K562 (cell line): Measurements from ENCODE around the gene GRIN2D. TPM values are rescaled to one million over a fixed set of nuclear protein-coding genes. Genes with fewer than 3 reads are reported as not detected.

ENCODE experiments used
- CBX5 ChIP-seq: IDR thresholded peaks from 2 replicates; pipeline ENCODE4 v1.6.1; 2014; ENCODE audit warnings: low read depth, borderline replicate concordance
- CBX8 ChIP-seq: fragments of 200-600 bp; sonication (generic); IDR thresholded peaks from 2 replicates; pipeline ENCODE4 v1.6.1; 2012; ENCODE audit warnings: borderline replicate concordance, mixed run types, low read depth, mild to moderate bottlenecking, moderate library complexity, mixed read lengths, low read length, control low read depth, inconsistent platforms; ENCODE audit not compliant: poor library complexity, severe bottlenecking; ENCODE audit errors: extremely low read depth
- CREB1 ChIP-seq, 2 experiments: sonication (generic) in 1 of 2; formaldehyde crosslinking in 1 of 2; IDR thresholded peaks; 2 replicates each; pipeline versions ENCODE4 v1.6.1 to v1.8.0; 2012 to 2022; ENCODE audit warnings: inconsistent platforms in 1 of 2, mild to moderate bottlenecking in 1 of 2, missing genetic modification reagents in 1 of 2, moderate library complexity in 1 of 2
- EWSR1 ChIP-seq: fragments of 450-650 bp; IDR thresholded peaks from 2 replicates; pipeline ENCODE4 v1.6.1; 2018; ENCODE audit warnings: borderline replicate concordance, mild to moderate bottlenecking, low read depth, moderate library complexity; ENCODE audit not compliant: partially characterized antibody
- FOS ChIP-seq: IDR thresholded peaks from 3 replicates; pipeline ENCODE4 v1.6.1; 2011; ENCODE audit not compliant: insufficient read length; ENCODE audit errors: extremely low read depth
- LEF1 ChIP-seq: fragments of 450-650 bp; IDR thresholded peaks from 2 replicates; pipeline ENCODE4 v1.6.1; 2016; ENCODE audit warnings: mild to moderate bottlenecking
- MXI1 ChIP-seq: IDR thresholded peaks from 2 replicates; pipeline ENCODE4 v1.6.1; 2011; ENCODE audit warnings: low read depth, mild to moderate bottlenecking, improper control_type of control experiment, low read length
- PHF8 ChIP-seq: fragments of 200-600 bp; sonication (generic); IDR thresholded peaks from 2 replicates; pipeline ENCODE4 v1.6.1; 2012; ENCODE audit warnings: mixed run types, mild to moderate bottlenecking, inconsistent platforms, low read length, moderate library complexity, borderline replicate concordance
- RUNX1 ChIP-seq: sonication (generic); IDR thresholded peaks from 2 replicates; pipeline ENCODE4 v1.6.1; 2016; ENCODE audit warnings: antibody characterized with exemption, low read depth
- TBP ChIP-seq: optimal IDR thresholded peaks from 2 replicates; pipeline ENCODE3; 2011; ENCODE audit warnings: low read depth, low read length, improper control_type of control experiment
- ZNF12 ChIP-seq: sonication (generic); formaldehyde crosslinking; IDR thresholded peaks from 2 replicates; pipeline ENCODE4 v1.4.0; 2020; ENCODE audit warnings: mild to moderate bottlenecking, missing genetic modification reagents
- ZNF143 ChIP-seq: sonication (generic); formaldehyde crosslinking; IDR thresholded peaks from 2 replicates; pipeline ENCODE4 v1.9.0; 2022; ENCODE audit warnings: mild to moderate bottlenecking, missing genetic modification reagents
- ZNF23 ChIP-seq: fragments of 250-450 bp; sonication (Bioruptor Pico); IDR thresholded peaks from 2 replicates; pipeline ENCODE4 v1.4.0; 2020; ENCODE audit warnings: mild to moderate bottlenecking
- ZNF436 ChIP-seq: fragments of 250-450, 450-650 bp; sonication (Bioruptor Pico); formaldehyde crosslinking; IDR thresholded peaks from 2 replicates; pipeline ENCODE4 v1.7.0; 2020; ENCODE audit warnings: mild to moderate bottlenecking
- ZNF561 ChIP-seq: fragments of 450-650 bp; formaldehyde crosslinking; conservative IDR thresholded peaks from 2 replicates; pipeline ENCODE4 v1.4.0; 2020; ENCODE audit warnings: mild to moderate bottlenecking, moderate library complexity
- ZNF695 ChIP-seq: fragments of 450-650 bp; formaldehyde crosslinking; IDR thresholded peaks from 2 replicates; pipeline ENCODE4 v1.4.0; 2020; ENCODE audit warnings: mild to moderate bottlenecking, moderate library complexity
- polyA plus RNA-seq, 8 experiments: library from polyadenylated mRNA; depleted of rRNA in 4 of 8; stranded (reverse) in 5 of 8; unstranded in 3 of 8; fragments of >200 nt; fragmentation: Nextera tagmentation in 2 of 8; fragmentation: Illumina TruSeq in 1 of 8; extraction: Ambion mirVana in 2 of 8; extraction: Trizol in 1 of 8; gene quantifications; 2 replicates each; pipeline versions ENCODE4 v1.2.1 to v1.2.3, GENCODE V29; 2011 to 2014; ENCODE audit warnings: inconsistent platforms in 1 of 8, missing spikeins in 1 of 8
- total RNA-seq, 7 experiments: library from RNA; depleted of rRNA in 6 of 7; stranded (reverse); fragments of >200 nt in 6 of 7; fragmentation: Illumina TruSeq in 2 of 7; extraction: Trizol in 2 of 7; gene quantifications; 2 replicates each; pipeline versions ENCODE4 v1.2.1 to v1.2.3, GENCODE V29; 2011 to 2021; ENCODE audit warnings: low replicate concordance in 1 of 7
- TF ChIP-seq, protein P1 (sequence below): sonication (generic); formaldehyde crosslinking; IDR thresholded peaks from 2 replicates; pipeline ENCODE4 v1.8.0; 2022; ENCODE audit warnings: mild to moderate bottlenecking, missing genetic modification reagents
- TF ChIP-seq, protein P2 (sequence below), 3 experiments: IDR thresholded peaks in 2 of 3; conservative IDR thresholded peaks in 1 of 3; 2 replicates each; pipeline ENCODE4 v1.5.1; 2011 to 2012; ENCODE audit warnings: low read length in 3 of 3, mild to moderate bottlenecking in 3 of 3, control low read depth in 2 of 3, improper control_type of control experiment in 1 of 3, inconsistent platforms in 1 of 3, low read depth in 1 of 3, mixed read lengths in 1 of 3, moderate library complexity in 1 of 3; ENCODE audit not compliant: insufficient read depth in 2 of 3
- TF ChIP-seq, protein P3 (sequence below): IDR thresholded peaks from 3 replicates; pipeline ENCODE4 v1.6.1; 2011; ENCODE audit warnings: borderline replicate concordance, mild to moderate bottlenecking; ENCODE audit not compliant: insufficient read length, insufficient read depth
- TF ChIP-seq, protein P4 (sequence below), 2 experiments: fragments of 450-650 bp in 1 of 2; IDR thresholded peaks; 2 replicates each; pipeline ENCODE4 v1.6.1; 2011 to 2017; ENCODE audit warnings: low read depth in 2 of 2, antibody characterized with exemption in 1 of 2, borderline replicate concordance in 1 of 2, low read length in 1 of 2, mild to moderate bottlenecking in 1 of 2, mixed read lengths in 1 of 2; ENCODE audit not compliant: control insufficient read depth in 1 of 2

GRIN2D gene
- total and polyA plus RNA-seq, 9 of the 15 experiments (the other 6 are each of a cell fraction or from before 2014, with no cell fraction given) = 0.32 to 31.5 (median 1.8) TPM

DNA sequence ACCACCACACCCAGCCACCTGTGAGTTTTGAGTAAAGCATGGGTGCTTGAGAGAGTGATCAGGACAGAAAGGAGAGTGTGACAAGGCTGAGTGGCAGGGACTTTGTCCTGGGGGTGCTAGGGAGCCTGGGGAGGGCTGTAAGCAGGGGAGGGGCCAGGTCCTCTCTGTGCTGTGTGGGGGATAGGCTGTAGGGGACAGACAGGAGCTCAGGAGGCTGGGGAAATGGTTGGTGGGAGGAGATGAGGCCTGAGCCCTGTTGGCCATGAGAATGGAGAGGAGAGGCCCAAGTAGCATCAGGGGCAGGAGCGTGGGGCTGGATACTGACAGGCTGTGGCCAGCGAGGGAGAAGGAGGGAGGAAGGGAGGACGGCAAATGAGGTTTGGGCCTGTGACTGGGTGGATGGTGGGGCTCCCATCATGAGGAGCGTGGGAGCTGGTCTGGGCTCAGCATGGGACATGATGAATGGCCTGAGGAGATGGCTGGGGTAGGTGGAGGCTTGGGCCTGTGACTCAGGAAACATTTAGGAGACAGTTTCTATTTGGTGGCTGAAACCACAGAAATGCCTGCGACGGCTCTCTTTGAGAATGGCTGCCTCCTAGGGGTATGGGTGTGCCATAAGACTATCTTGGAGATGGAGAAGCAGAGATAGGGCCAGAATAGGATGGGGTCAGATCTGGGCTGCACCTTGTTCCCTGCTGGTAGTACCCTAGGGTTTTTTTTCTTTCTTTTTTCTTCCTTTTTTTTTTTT lies 25.0 kb downstream of the GRIN2D start (continued):
- TF ChIP-seq EWSR1 (no peak), FOS (no peak), CBX5 (no peak), RUNX1 (no peak), TBP (no peak), ZNF143 (no peak), LEF1 (0 out of 2 replicates have a peak, but pooled peaks have one; percentile 22), ZNF561 (CRISPR knock-in tag) (no peak), MXI1 (no peak), PHF8 (no peak), CREB1 (IDR thresholded peaks at IDR 0.05) (no peak), CREB1 (CRISPR knock-in tag; IDR thresholded peaks at IDR 0.05) (no peak), CBX8 (no peak), ZNF23 (CRISPR knock-in tag) (no peak), ZNF436 (CRISPR knock-in tag) (no peak), ZNF695 (CRISPR knock-in tag) (no peak), ZNF12 (CRISPR knock-in tag) (no peak)
- TF ChIP-seq, protein P1, sequence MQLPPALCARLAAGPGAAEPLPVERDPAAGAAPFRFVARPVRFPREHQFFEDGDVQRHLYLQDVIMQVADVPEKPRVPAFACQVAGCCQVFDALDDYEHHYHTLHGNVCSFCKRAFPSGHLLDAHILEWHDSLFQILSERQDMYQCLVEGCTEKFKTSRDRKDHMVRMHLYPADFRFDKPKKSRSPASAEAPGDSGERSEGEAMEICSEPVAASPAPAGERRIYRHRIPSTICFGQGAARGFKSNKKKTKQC = no peak
- TF ChIP-seq, protein P2, sequence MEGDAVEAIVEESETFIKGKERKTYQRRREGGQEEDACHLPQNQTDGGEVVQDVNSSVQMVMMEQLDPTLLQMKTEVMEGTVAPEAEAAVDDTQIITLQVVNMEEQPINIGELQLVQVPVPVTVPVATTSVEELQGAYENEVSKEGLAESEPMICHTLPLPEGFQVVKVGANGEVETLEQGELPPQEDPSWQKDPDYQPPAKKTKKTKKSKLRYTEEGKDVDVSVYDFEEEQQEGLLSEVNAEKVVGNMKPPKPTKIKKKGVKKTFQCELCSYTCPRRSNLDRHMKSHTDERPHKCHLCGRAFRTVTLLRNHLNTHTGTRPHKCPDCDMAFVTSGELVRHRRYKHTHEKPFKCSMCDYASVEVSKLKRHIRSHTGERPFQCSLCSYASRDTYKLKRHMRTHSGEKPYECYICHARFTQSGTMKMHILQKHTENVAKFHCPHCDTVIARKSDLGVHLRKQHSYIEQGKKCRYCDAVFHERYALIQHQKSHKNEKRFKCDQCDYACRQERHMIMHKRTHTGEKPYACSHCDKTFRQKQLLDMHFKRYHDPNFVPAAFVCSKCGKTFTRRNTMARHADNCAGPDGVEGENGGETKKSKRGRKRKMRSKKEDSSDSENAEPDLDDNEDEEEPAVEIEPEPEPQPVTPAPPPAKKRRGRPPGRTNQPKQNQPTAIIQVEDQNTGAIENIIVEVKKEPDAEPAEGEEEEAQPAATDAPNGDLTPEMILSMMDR (IDR thresholded peaks at IDR 0.05 in 2 of 3, conservative IDR thresholded peaks at IDR 0.05 in 1 of 3; ENCODE audit: insufficient read depth in 2 of 3, low read depth in 1 of 3, low read length in 3 of 3) = peak; percentile 42 to 57 (median 46)
- TF ChIP-seq, protein P3, sequence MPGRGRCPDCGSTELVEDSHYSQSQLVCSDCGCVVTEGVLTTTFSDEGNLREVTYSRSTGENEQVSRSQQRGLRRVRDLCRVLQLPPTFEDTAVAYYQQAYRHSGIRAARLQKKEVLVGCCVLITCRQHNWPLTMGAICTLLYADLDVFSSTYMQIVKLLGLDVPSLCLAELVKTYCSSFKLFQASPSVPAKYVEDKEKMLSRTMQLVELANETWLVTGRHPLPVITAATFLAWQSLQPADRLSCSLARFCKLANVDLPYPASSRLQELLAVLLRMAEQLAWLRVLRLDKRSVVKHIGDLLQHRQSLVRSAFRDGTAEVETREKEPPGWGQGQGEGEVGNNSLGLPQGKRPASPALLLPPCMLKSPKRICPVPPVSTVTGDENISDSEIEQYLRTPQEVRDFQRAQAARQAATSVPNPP = no peak
- TF ChIP-seq, protein P4, sequence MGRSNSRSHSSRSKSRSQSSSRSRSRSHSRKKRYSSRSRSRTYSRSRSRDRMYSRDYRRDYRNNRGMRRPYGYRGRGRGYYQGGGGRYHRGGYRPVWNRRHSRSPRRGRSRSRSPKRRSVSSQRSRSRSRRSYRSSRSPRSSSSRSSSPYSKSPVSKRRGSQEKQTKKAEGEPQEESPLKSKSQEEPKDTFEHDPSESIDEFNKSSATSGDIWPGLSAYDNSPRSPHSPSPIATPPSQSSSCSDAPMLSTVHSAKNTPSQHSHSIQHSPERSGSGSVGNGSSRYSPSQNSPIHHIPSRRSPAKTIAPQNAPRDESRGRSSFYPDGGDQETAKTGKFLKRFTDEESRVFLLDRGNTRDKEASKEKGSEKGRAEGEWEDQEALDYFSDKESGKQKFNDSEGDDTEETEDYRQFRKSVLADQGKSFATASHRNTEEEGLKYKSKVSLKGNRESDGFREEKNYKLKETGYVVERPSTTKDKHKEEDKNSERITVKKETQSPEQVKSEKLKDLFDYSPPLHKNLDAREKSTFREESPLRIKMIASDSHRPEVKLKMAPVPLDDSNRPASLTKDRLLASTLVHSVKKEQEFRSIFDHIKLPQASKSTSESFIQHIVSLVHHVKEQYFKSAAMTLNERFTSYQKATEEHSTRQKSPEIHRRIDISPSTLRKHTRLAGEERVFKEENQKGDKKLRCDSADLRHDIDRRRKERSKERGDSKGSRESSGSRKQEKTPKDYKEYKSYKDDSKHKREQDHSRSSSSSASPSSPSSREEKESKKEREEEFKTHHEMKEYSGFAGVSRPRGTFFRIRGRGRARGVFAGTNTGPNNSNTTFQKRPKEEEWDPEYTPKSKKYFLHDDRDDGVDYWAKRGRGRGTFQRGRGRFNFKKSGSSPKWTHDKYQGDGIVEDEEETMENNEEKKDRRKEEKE (IDR thresholded peaks at IDR 0.05; ENCODE audit: borderline replicate concordance in 1 of 2, control insufficient read depth in 1 of 2, low read depth in 2 of 2, low read length in 1 of 2) = no peak
